ENCODE measurements around the gene GBX1.

The GBX1 gene

GRCh38 chr7:151175047-151175792 lies 7.7 kb upstream of the GBX1 start:
- H3K4me3 ChIP-seq (replicated peaks; ENCODE audit: low read depth, low read length) = no peak overlapping the region
- no peak for DNase-seq (ENCODE audit: extremely low read depth, low read depth)
- TF ChIP-seq CTCF (IDR thresholded peaks at IDR 0.05; ENCODE audit: low read depth, low read length, missing control alignments) = no peak

- no peak for DNase-seq (ENCODE audit: extremely low read depth, low read depth)
- no peak for TF ChIP-seq CTCF (IDR thresholded peaks at IDR 0.05; ENCODE audit: low read depth, low read length, missing control alignments)
- no peak overlapping the region for H3K4me3 ChIP-seq (replicated peaks; ENCODE audit: low read depth, low read length)
These were observed 7.0 kb upstream of the GBX1 start for GRCh38 chr7:151174246-151175046.

- no peak for TF ChIP-seq CTCF (IDR thresholded peaks at IDR 0.05; ENCODE audit: low read depth, low read length, missing control alignments)
- DNase-seq (ENCODE audit: extremely low read depth, low read depth) = no peak
These were observed 6.1 kb upstream of the GBX1 start for GRCh38 chr7:151173386-151174245.

GRCh38 chr7:151172273-151173141 lies 5.0 kb upstream of the GBX1 start:
- TF ChIP-seq CTCF (IDR thresholded peaks at IDR 0.05; ENCODE audit: low read depth, low read length, missing control alignments) = peak; percentile 100
- no peak overlapping the region for H3K4me3 ChIP-seq (replicated peaks; ENCODE audit: low read depth, low read length)
- peak; percentile 7 for DNase-seq (ENCODE audit: extremely low read depth, low read depth)

More at GRCh38 chr7:151173386-151174245, 6.1 kb upstream of the GBX1 start:
- H3K4me3 ChIP-seq (replicated peaks; ENCODE audit: low read depth, low read length) = no peak overlapping the region

GRCh38 chr7:151168787-151169162 lies 1.3 kb upstream of the GBX1 start:
- H3K4me3 ChIP-seq (replicated peaks; ENCODE audit: low read depth, low read length) = no peak overlapping the region
- no peak for DNase-seq (ENCODE audit: extremely low read depth, low read depth)
- TF ChIP-seq CTCF (IDR thresholded peaks at IDR 0.05; ENCODE audit: low read depth, low read length, missing control alignments) = no peak
